ENCODE results near the gene PTPN7. TPM values are rescaled to one million over a fixed set of nuclear protein-coding genes. Genes with fewer than 3 reads are reported as not detected.
"Not testable (repeated sequence)": the region's sequence is repeated elsewhere in the genome, so short reads cannot be mapped to it uniquely, and the experiment has no call there.

Gene PTPN7
- total RNA-seq, 1 donor from 2014 or later, result 0.31 TPM

- peak in 1 of 2 experiments; percentile 63 for DNase-seq (ENCODE audit: low spot score in 2 of 2, unreplicated experiment in 2 of 2)
Observed at GRCh38 chr1:202193614-202194327, 33.4 kb upstream of the PTPN7 start, which contains the start of gene LGR6. Gene LGR6, plus strand, starts transcription at chr1:202193799. Its CDS starts 191 bp downstream, at chr1:202193990.

GRCh38 chr1:202192770-202193613 lies 32.6 kb upstream of the PTPN7 start:
- Mint-ChIP-seq H3K27me3 (ENCODE audit: low read depth) (peaks cover 42% of the 10 kb centered on the region), H3K9me3 (no peaks in the 10 kb centered on the region), H3K4me1 (peaks cover 5% of the 10 kb centered on the region)

More at GRCh38 chr1:202193614-202194327, 33.4 kb upstream of the PTPN7 start, which contains the start of gene LGR6:
- no peak for TF ChIP-seq CTCF (IDR thresholded peaks at IDR 0.05; ENCODE audit: unreplicated experiment)
- no peak within 1 kb of the TSS for H3K27ac Mint-ChIP-seq
- H3K36me3 Mint-ChIP-seq, result no peaks in the 10 kb centered on the region
- peaks cover 10% of the 10 kb centered on the region for H3K4me1 Mint-ChIP-seq
- H3K4me3 Mint-ChIP-seq, result peak within 1 kb of the TSS; percentile 74
- peaks cover 44% of the 10 kb centered on the region for H3K27me3 Mint-ChIP-seq (ENCODE audit: low read depth)
- H3K9me3 Mint-ChIP-seq, result no peaks in the 10 kb centered on the region

GRCh38 chr1:202191391-202191790 lies 31.0 kb upstream of the PTPN7 start:
- H3K9me3 Mint-ChIP-seq; DNase-seq (ENCODE audit: low spot score in 2 of 2, unreplicated experiment in 2 of 2); H3K27ac Mint-ChIP-seq; H3K4me1 Mint-ChIP-seq; H3K4me3 Mint-ChIP-seq; H3K36me3 Mint-ChIP-seq: not testable (repeated sequence)
- peaks cover 37% of the 10 kb centered on the region for H3K27me3 Mint-ChIP-seq (ENCODE audit: low read depth)

More at GRCh38 chr1:202192770-202193613, 32.6 kb upstream of the PTPN7 start:
- Mint-ChIP-seq H3K4me3 (peak overlapping the region; percentile 74), H3K27ac (no peak overlapping the region), H3K36me3 (no peaks in the 10 kb centered on the region)
- DNase-seq (ENCODE audit: low spot score in 2 of 2, unreplicated experiment in 2 of 2), result peak; percentile 42 to 74
- peak; percentile 94 for TF ChIP-seq CTCF (IDR thresholded peaks at IDR 0.05; ENCODE audit: unreplicated experiment)

DNA sequence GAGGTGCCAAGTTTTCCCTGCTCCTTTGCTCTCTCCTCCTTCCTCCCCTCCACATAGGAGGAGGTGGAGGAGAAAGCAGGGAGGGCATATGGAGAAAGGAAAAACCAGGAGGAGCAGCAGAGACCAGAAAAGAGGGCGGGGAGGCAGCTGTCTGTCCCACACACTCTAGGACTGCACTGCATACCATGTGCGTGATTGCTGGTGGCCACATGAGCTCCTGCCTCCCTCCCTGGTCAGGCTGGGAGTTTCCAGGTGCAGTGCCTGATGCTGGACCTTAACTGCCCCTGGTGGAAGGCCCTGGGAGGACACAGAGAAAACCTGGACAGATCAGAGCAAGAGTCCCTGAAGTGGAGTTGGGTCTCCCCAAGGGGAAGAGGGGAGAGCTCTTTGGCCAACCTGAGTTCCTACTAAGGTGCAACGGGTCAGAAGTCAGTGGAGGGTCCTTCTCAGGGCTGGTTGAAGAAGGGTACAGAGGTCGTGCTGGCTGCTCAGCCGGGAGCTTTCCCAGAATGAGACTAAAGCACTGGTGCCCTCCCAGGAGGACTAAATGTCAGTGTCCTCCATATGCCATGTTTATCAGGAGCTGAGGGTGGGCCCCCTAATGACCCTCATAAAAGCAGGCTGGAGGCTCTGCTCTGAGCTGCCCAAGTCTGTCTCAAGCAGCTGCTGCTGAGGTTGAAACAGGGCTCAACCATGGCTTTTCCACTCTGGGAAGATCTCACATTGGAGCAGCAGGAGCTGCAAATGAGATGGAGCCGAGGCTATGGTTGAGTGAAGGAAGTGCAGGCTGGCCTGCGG lies 29.7 kb upstream of the PTPN7 start:
- TF ChIP-seq CTCF (IDR thresholded peaks at IDR 0.05; ENCODE audit: unreplicated experiment), result no peak
- H3K36me3 Mint-ChIP-seq, result no peaks in the 10 kb centered on the region
- H3K27me3 Mint-ChIP-seq (ENCODE audit: low read depth), result peaks cover 24% of the 10 kb centered on the region
- H3K4me3 Mint-ChIP-seq, result no peak overlapping the region
- DNase-seq (ENCODE audit: low spot score in 2 of 2, unreplicated experiment in 2 of 2), result no peak
- peaks cover 4% of the 10 kb centered on the region for H3K4me1 Mint-ChIP-seq
- no peaks in the 10 kb centered on the region for H3K9me3 Mint-ChIP-seq
- H3K27ac Mint-ChIP-seq, result no peak overlapping the region

DNA sequence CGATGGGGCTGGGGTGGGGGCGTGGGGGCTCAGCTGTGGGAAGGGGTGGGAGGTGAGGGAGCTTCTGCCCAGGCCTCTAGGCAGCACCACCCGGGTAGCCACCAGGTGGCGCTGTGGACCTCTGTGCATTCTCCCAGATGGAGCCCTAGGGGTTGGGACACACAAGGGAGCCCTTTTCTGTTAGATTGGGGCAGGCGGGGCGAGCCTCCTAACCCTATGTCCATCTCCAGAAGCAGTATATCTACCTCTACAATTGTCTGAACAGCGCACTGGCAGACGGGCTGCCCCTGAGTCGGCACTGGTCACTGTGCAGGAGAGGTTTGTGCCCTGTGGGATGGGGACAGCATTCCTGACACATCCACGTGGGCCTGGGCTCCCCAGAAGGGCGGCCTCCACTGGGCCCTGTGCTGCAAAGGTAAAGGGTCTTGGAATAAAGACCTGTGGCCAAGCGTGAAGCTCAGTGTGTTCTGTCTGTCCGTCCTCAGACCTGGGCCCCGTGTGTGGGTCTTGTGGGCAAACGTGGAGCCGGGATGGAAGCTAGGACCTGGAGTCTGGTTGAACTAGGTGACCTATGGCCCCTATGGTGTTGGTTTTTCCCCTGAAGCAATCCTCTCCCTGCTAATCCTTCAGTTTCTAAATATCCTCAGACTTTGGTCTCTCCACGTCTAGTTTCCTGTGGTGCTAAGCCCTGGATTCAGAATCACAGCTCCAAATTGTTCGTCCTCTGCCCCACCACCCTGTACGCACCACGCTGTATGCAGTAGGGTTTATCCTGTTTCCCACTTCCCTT lies 28.8 kb upstream of the PTPN7 start:
- Mint-ChIP-seq H3K36me3 (no peaks in the 10 kb centered on the region), H3K4me1 (peaks cover 7% of the 10 kb centered on the region), H3K27ac (no peak overlapping the region), H3K4me3 (no peak overlapping the region), H3K9me3 (no peaks in the 10 kb centered on the region), H3K27me3 (ENCODE audit: low read depth) (peaks cover 20% of the 10 kb centered on the region)
- TF ChIP-seq CTCF (IDR thresholded peaks at IDR 0.05; ENCODE audit: unreplicated experiment), result peak; percentile 80
- DNase-seq (ENCODE audit: low spot score in 2 of 2, unreplicated experiment in 2 of 2), result peak; percentile 75 to 91

Data from mesothelial cell of epicardium (in vitro differentiated cells).